HG03460 (cell line): Measurements from ENCODE around the gene ACTR1B.
"Not testable (repeated sequence)": the region's sequence is repeated elsewhere in the genome, so short reads cannot be mapped to it uniquely, and the experiment has no call there.

ENCODE experiments used
- ATAC-seq: cut with Tn5 transposase; IDR thresholded peaks from one replicate; pipeline ENCODE4 v1.9.1; 2021; ENCODE audit not compliant: unreplicated experiment

ACTR1B gene

DNA sequence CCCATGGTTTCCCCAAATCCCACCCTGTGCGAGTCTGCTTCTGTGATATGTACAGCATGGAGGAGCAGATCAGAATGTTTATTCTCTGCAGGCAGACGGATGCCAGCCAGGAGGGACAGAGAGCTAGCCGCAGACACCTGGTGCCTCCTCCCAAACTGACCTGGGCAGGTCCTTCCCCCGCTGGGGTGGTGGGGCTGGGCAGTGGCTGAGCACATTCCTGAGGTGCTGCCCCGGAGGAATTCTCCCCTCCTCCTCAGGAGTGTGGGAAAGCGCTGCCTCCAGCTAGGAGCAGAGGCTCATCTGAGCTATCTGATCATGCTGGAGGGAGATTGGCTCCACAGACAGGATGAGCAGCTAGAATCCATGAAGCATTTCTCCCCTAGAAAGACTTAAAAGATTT is 27.3 kb upstream of the ACTR1B start:
- ATAC-seq, result no peak

DNA sequence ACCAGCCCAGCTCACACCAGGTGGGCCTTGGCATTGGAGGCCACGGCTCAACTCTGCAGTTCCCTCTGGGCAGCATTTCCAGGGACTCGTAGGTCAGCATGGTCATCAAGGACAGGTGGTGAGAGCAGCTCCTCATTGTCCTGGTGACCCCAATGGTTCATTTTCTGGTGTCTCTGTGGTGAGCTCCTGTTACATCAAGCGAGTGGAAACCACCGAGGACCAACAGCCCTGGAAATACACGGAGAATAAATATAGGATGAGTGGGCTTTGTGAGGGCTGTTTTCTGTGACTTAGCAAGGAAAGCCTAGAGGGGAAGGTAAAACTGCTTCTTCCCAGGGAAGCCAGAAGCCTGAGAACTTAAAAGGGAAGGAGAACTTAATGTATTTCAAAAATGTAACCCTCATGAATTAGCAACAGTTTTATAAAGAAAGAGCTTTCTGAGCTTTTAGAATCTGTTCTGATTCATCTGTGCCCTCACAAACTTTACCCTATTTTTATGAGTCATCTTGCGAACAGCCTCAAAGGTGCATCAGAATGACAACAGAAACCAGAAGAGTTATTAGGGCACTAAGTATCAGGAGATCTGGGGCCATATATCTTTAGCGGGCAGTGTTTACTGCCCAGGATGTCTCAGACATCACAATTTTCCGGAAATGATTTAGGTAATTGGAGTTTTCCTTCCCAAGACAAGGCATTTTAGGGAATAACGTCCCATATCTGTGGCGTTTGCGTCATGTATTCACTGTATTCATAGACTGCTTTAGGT is 24.4 kb upstream of the ACTR1B start:
- ATAC-seq, result no peak

DNA sequence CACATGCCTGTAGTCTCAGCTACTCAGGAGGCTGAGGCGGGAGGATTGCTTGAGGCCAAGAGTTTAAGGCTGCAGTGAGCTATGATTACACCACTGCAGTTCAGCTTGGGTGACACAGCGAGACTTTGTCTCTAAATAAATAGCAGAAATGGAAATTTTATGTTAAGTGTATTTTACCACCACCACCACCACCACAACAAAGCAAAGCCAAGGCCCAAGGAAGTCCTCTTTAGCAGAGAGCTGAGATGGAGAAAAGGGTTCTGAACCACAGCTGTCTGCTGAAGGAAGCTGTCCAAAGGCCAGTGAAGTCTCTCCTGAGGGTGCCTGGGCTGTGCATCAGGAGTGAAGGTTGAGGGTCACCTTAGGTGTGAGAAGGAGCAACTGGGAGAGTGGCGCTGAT is 23.4 kb upstream of the ACTR1B start:
- not testable (repeated sequence) for ATAC-seq

DNA sequence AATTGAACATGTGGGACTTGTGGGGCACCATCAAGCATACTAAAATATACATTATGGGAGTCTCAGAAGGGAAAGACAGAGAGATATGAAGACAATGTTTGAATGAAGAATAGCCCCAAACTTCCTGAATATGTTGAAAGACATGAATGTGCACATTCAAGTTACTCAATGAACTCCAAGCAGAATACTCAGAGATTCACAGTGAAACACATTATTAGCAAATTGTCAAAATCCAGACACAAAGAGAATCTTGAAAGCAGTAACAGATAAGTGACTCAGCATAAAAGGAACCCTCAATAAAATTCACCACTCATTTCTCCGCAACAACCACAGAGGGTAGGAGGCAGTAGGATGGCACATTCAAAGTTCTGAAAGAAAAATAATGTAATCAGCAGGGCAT is 14.5 kb upstream of the ACTR1B start:
- ATAC-seq, result no peak

GRCh38 chr2:97677480-97677879 is 13.6 kb upstream of the ACTR1B start:
- no peak for ATAC-seq

GRCh38 chr2:97676620-97677019 is 12.8 kb upstream of the ACTR1B start:
- no peak for ATAC-seq

DNA sequence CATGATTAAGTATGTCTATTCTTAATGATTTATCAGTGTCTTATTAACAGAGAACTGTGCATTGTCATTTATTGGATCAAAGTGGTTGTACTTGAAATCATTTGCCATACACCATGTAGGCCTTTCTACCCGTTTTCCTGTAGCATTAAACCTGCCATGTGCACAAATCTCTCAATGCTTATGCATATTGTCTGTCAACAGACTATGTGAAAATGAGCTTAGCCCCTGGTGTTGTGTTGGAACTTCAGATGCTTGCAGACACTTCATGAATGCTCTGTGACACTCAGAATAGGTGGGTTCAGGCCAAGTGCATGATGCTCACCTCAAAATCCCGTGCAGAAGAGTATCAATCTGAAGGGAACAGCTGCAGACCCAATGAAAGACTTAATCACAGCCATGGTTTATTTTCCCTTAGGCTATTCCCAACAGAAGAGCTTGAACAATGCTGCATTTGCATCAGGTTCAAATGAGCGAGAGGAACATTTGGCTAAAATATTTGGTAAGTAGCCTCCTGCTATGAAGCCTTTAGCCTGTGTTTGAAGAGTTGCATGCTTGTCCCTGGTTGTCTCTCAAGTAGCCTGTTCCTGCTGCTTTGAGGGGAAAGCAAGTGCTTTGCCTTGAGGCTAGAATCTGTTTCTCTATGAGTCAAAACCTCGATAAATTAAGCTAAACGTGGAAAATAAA is 11.7 kb upstream of the ACTR1B start:
- no peak for ATAC-seq

DNA sequence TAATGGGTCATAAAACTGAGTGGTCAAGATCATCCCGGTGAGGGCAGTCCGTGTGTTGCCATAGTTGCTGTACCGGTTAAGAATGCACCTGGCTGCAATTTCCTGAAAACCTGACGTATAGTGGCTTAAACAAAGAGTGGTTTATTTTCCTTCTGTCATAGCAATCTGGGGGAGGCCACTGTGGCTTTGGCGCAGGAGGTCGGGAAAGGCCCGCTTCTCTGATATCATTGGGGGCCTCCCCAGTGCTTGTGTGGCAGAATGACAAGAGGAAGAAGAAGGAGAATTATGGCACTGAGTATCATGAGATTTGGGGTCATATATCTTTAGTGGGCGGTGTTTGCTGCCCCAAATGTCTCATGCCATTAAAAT is 10.1 kb upstream of the ACTR1B start:
- no peak for ATAC-seq

- no peak for ATAC-seq
These were observed 9.5 kb upstream of the ACTR1B start for GRCh38 chr2:97673182-97673914.

DNA sequence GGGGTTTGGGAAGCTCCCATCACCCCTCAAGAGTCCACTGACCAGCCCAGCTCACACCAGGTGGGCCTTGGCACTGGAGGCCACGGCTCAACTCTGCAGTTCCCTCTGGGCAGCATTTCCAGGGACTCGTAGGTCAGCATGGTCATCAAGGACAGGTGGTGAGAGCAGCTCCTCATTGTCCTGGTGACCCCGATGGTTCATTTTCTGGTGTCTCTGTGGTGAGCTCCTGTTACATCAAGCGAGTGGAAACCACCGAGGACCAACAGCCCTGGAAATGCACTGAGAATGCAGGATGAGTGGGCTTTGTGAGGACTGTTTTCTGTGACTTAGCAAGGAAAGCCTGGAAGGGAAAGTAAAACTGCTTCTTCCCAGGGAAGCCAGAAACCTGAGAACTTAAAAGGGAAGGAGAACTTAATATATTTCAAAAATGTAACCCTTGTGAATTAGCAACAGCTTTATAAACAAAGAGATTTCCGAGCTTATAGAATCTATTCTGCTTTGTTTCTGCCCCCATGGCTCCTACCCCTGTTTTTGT is 8.8 kb upstream of the ACTR1B start:
- ATAC-seq, result not testable (repeated sequence)

DNA sequence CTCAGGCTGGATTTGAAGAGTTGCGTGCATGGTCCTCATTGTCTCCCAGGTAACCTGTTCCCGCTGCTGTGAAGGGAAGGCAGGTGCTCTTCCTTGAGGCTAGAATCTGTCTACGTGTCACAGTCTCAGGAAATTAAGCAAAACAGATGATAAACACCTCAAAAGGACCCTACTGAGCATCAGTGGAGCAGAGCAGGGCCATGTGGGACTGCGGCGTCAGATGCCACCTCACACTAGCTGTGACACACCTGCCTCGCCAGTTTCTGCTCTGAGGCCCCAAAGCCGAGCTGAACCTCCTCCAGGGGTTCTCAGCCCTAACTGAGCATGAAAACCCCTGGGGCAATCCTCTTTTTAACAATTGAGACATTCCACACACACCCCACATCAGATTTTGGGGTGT is 7.7 kb upstream of the ACTR1B start:
- no peak for ATAC-seq

DNA sequence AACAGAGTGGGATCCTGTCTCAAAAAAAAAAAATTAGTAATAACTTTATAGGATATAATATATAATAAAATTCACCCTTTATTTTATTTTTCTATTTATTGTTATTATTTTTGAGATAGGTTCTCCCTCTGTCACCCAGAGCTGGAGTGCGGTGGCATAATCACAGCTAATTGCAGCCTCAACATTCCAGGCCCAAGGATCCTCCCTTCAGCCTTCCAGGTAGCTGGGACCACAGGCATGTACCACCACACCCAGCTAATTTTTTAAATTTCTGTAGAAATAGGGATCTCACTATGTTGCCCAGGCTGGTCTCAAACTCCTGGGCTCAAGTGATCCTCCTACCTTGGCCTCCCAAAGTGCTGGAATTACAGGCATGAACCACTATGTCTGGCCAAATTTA is 6.6 kb upstream of the ACTR1B start:
- no peak for ATAC-seq

- no peak for ATAC-seq
These were observed 5.6 kb upstream of the ACTR1B start, which contains the start of gene C2orf92 for GRCh38 chr2:97669448-97669847. Gene C2orf92, plus strand, starts transcription at chr2:97669713. Its CDS starts 76 bp downstream, at chr2:97669789.

DNA sequence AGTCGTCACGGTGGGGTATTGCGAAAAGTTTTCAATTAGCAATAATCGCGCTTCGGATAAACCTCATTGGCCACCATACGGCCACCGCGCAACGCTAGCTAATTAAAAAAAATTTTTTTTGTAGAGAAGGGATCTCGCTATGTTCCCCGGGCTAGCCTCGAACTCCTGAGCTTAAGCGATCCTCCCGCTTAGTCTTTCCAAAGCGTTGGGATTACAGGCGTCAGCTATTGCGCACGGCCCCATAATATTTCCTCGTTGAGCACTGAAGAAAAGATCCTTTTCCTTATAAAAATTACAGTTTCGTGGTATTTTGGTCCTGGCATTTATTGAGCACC is 759 bp upstream of the ACTR1B start:
- ATAC-seq, result no peak

DNA sequence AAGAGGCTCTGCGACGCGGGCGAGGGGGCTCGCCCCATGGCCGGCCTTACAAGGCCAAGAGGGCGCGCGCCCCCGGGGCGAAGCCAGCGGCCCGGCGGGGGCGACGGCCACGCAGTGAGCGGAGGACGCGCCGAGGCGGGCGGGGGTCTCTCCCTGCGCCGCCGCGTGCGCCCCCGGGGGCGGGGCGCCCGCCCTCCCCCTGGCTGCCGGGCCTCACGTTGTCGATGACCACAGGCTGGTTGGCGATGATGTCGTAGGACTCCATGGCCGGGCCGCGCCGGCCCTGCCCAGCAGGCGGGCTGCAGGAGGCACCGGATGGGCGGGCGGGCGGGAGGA is 250 bp downstream of the ACTR1B start:
- ATAC-seq, result no peak

DNA sequence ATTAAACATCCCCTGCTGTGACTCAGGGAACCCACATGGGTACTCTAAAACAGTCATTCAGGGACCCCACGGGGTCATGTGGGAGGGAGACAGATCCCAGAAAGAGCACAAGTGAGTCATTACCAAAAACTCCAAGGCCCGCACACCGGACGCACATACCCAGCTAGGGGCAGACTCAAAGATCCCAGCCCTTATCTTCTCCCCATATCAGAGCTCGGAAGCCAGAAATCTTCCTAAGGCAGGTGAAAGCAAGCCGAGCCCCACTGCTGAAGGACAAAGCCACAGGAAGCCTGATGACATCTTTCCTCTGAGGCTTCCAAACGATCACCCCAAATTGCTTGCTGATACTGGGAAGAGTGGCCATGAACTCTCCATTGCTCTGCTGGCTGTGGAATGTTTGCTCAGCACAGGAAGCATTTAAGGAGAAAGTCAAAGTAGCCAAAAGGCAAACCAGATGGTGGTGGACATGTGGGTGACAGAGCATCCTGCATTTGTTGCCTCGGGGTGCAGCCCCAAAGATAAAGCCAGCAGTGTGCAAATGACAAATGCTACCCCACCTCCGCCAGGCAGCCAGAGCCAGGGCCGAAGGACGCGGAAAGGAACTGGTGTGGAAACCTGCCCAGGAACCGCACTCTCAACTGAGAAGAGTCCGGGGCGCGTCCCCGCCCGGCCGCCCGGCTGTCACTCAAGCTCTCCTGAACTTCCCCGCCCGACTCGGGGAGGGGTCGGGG is 784 bp downstream of the ACTR1B start:
- ATAC-seq, result peak; percentile 46

GRCh38 chr2:97662386-97662894 is 1.4 kb downstream of the ACTR1B start:
- ATAC-seq, result no peak

DNA sequence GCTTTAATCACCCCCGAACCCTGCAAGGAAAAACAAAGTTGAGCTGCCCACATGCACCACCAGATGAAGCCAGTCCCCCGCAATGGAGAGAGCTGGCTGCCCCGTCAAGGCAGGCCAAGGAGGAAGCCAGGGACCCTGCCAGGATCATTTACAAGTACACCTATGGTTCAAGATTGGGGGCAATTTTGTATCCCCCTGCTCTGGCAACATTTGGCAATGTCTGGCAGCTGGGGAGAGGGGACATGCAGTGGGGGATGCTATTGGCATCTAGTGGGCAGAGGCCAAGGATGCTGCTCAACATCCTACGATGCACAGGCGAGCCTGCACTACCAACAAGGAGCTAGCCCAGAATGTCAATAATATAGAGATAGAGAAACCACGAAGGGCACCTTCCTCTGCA is 1.9 kb downstream of the ACTR1B start:
- ATAC-seq, result no peak

GRCh38 chr2:97660775-97661389 is 3.0 kb downstream of the ACTR1B start:
- no peak for ATAC-seq

DNA sequence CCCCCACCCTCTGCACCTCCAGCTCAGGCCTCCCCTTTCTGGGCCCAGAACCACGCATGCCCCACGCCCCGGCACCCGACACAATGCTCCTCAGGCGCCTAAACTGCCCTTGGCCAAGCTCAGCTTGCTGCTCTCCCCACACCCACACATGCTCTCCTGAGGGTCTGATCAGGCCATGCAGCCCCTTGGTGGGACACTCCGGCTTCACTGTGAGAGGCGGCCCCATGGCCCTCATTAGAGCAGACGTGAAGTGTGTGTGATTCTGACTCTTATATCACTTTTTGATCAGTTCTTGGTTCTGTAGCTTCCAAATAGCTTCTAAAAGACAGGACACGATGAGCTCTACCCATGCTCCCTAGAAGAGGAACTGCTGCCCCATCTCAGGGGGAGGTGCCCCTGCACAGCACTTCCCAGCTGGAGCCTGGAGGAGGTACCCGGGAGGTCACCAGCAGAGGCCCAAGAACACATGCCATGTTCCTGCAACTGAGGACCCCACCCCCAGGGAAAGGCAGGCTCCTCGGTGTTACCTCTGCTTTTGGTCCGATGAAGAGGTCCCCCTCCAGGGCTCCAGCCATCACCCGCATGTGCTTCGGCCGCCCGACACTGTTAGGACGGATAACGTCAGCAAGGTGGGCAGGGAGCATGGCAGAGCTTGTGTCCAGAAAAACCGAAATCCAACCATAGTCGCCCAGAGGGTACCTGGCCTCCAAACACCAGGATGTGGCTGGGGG is 3.6 kb downstream of the ACTR1B start:
- no peak for ATAC-seq
